HepG2 (cell line): ENCODE results near the gene DCUN1D4. TPM values are rescaled to one million over a fixed set of nuclear protein-coding genes. Genes with fewer than 3 reads are reported as not detected.

Source experiments
- HNF1A ChIP-seq, 2 experiments: sonication (generic) in 1 of 2; formaldehyde crosslinking in 1 of 2; IDR thresholded peaks; 2 replicates each; pipeline versions ENCODE4 v1.4.0 to v1.6.1; 2016 to 2020; ENCODE audit warnings: borderline replicate concordance in 1 of 2, low read depth in 1 of 2, mild to moderate bottlenecking in 1 of 2, missing genetic modification reagents in 1 of 2
- KDM3A ChIP-seq: IDR thresholded peaks from 2 replicates; pipeline ENCODE4 v1.6.1; 2018; ENCODE audit warnings: low read depth, missing compliant biosample characterization
- KLF11 ChIP-seq: IDR thresholded peaks from 2 replicates; pipeline ENCODE4 v1.6.1; 2016; ENCODE audit warnings: missing compliant biosample characterization
- NCOA1 ChIP-seq: sonication (generic); formaldehyde crosslinking; IDR thresholded peaks from 2 replicates; pipeline ENCODE4 v1.9.0; 2021; ENCODE audit warnings: missing genetic modification reagents
- SIN3A ChIP-seq: IDR thresholded peaks from 2 replicates; pipeline ENCODE4 v1.6.1; 2011; ENCODE audit warnings: low read depth, mild to moderate bottlenecking, control low read depth, low read length, borderline replicate concordance
- SKIL ChIP-seq: sonication (generic); formaldehyde crosslinking; IDR thresholded peaks from 2 replicates; pipeline ENCODE4 v1.8.0; 2022; ENCODE audit warnings: missing genetic modification reagents, mild to moderate bottlenecking, moderate library complexity, borderline replicate concordance
- SOX5 ChIP-seq: IDR thresholded peaks from 2 replicates; pipeline ENCODE4 v1.6.1; 2016; ENCODE audit warnings: borderline replicate concordance
- TCF7 ChIP-seq: sonication (generic); IDR thresholded peaks from 2 replicates; pipeline ENCODE4 v1.6.1; 2016; ENCODE audit warnings: antibody characterized with exemption, low read depth
- ZBTB44 ChIP-seq: sonication (generic); formaldehyde crosslinking; IDR thresholded peaks from 2 replicates; pipeline ENCODE4 v1.4.0; 2020; ENCODE audit warnings: missing genetic modification reagents
- ZC3H13 ChIP-seq: sonication (generic); formaldehyde crosslinking; IDR thresholded peaks from 2 replicates; pipeline ENCODE4 v1.8.1; 2023; ENCODE audit warnings: mild to moderate bottlenecking, missing genetic modification reagents, moderate library complexity
- ZNF136 ChIP-seq: sonication (generic); formaldehyde crosslinking; IDR thresholded peaks from 2 replicates; pipeline ENCODE4 v1.8.1; 2022; ENCODE audit warnings: low read depth, mild to moderate bottlenecking, moderate library complexity, missing genetic modification reagents
- ZNF574 ChIP-seq: sonication (generic); formaldehyde crosslinking; IDR thresholded peaks from 2 replicates; pipeline ENCODE4 v1.4.0; 2020; ENCODE audit warnings: missing genetic modification reagents
- ZNF670 ChIP-seq: sonication (generic); formaldehyde crosslinking; IDR thresholded peaks from 2 replicates; pipeline ENCODE4 v1.8.0; 2022; ENCODE audit warnings: mild to moderate bottlenecking, missing genetic modification reagents, borderline replicate concordance
- ZNF710 ChIP-seq: sonication (generic); formaldehyde crosslinking; IDR thresholded peaks from 2 replicates; pipeline ENCODE4 v1.5.0; 2020; ENCODE audit warnings: mild to moderate bottlenecking, missing genetic modification reagents, borderline replicate concordance
- ZNF720 ChIP-seq: sonication (generic); formaldehyde crosslinking; IDR thresholded peaks from 2 replicates; pipeline ENCODE4 v1.4.0; 2020; ENCODE audit warnings: missing genetic modification reagents
- ZNF773 ChIP-seq: sonication (generic); formaldehyde crosslinking; IDR thresholded peaks from 2 replicates; pipeline ENCODE4 v1.4.0; 2020; ENCODE audit warnings: missing genetic modification reagents, borderline replicate concordance
- polyA plus RNA-seq, 8 experiments: library from polyadenylated mRNA; depleted of rRNA in 3 of 8; stranded (reverse) in 7 of 8; unstranded in 1 of 8; fragments of >200 nt; fragmentation: Illumina TruSeq in 4 of 8; extraction: Trizol in 4 of 8; gene quantifications; 2 replicates each; pipeline versions ENCODE4 v1.2.1 to v1.2.3, GENCODE V29; 2011 to 2016; ENCODE audit warnings: low read depth in 4 of 8, missing spikeins in 1 of 8, mixed read lengths in 1 of 8; ENCODE audit not compliant: insufficient read depth in 1 of 8
- total RNA-seq, 5 experiments: library from RNA; depleted of rRNA; stranded (reverse); fragments of >200 nt; fragmentation: Illumina TruSeq; extraction: Trizol; gene quantifications; 2 replicates each; pipeline ENCODE4 v1.2.3, GENCODE V29; 2016; ENCODE audit warnings: low read depth in 1 of 5

Gene DCUN1D4
- total and polyA plus RNA-seq, 2 of the 13 experiments (the other 11 are each of a cell fraction or from before 2014, with no cell fraction given), result 27.9 to 44.4 TPM

- TF ChIP-seq ZNF710 (CRISPR knock-in tag) (peak; percentile 97), ZBTB44 (0 out of 2 replicates have a peak, but pooled peaks have one; percentile 64), ZNF136 (CRISPR knock-in tag) (peak; percentile 93), SIN3A (peak; percentile 67), ZNF773 (CRISPR knock-in tag) (no peak), ZNF720 (CRISPR knock-in tag) (no peak), ZNF574 (CRISPR knock-in tag) (peak; percentile 84), HNF1A (IDR thresholded peaks at IDR 0.05; ENCODE audit: low read depth) (peak; percentile 85), HNF1A (CRISPR knock-in tag; IDR thresholded peaks at IDR 0.05; ENCODE audit: borderline replicate concordance) (peak; percentile 95), TCF7 (peak; percentile 71), SKIL (peak; percentile 84), ZC3H13 (CRISPR knock-in tag) (peak; percentile 70), ZNF670 (CRISPR knock-in tag) (peak; percentile 99), KLF11 (CRISPR knock-in tag) (peak; percentile 88), NCOA1 (CRISPR knock-in tag) (peak; percentile 86; the same call in 1 of the 2 replicates), KDM3A (CRISPR knock-in tag) (peak; percentile 92), SOX5 (CRISPR knock-in tag) (peak; percentile 97)
These were observed 66.3 kb downstream of the DCUN1D4 start (continued) for GRCh38 chr4:51909236-51909703.
